T-cell (primary cell): ENCODE results near the gene SHB. TPM values are rescaled to one million over a fixed set of nuclear protein-coding genes. Genes with fewer than 3 reads are reported as not detected.

Source experiments
- ATAC-seq, 4 experiments: fragments of 200-7000 bp in 3 of 4; fragments of 150-1000 bp in 1 of 4; cut with Tn5 transposase; replicated peaks in 1 of 4; 1 replicate in 3 of 4; 2 replicates in 1 of 4; pipeline ENCODE4 v1.10.0; 2021; ENCODE audit warnings: moderate library complexity in 3 of 4, mild to moderate bottlenecking in 2 of 4, moderate number of reproducible peaks in 1 of 4
- CTCF ChIA-PET, 2 donors: fragments of 300-600 bp; sonication (Branson Sonifier 250); formaldehyde crosslinking; loops; one replicate each; lab custom pipeline; 2022; ENCODE audit warnings: antibody characterized with exemption in 2 of 2; lab: Charles Lee
- POLR2A ChIA-PET, 2 donors: fragments of 300-600 bp; sonication (Branson Sonifier 250); formaldehyde crosslinking; loops; one replicate each; lab custom pipeline; 2022; ENCODE audit warnings: antibody characterized with exemption in 2 of 2; lab: Charles Lee
- DNase-seq, 35 experiments: peaks; one replicate each; pipeline versions ENCODE4 v3.0.0 to v3.0.0-alpha.2; 2013 to 2023
- H3K27ac ChIP-seq: one replicate; pipeline ENCODE4 v1.5.1; 2013; ENCODE audit warnings: low read length
- H3K27me3 ChIP-seq, 2 experiments: replicated peaks in 1 of 2; 1 replicate in 1 of 2; 2 replicates in 1 of 2; pipeline versions ENCODE4 v1.6.1 to v1.7.0; 2013; ENCODE audit warnings: low read length in 1 of 2, mixed read lengths in 1 of 2; ENCODE audit not compliant: control insufficient read depth in 2 of 2, insufficient read depth in 2 of 2; ENCODE audit errors: extremely low read depth in 1 of 2
- H3K36me3 ChIP-seq, 2 donors: 1 replicate in 1 of 2; 2 replicates in 1 of 2; pipeline versions ENCODE4 v1.6.1 to v1.7.0; 2013; ENCODE audit warnings: low read length in 1 of 2; ENCODE audit not compliant: control insufficient read depth in 2 of 2, insufficient read depth in 1 of 2; ENCODE audit errors: extremely low read depth in 1 of 2
- H3K4me1 ChIP-seq, 2 experiments: 1 replicate in 1 of 2; 2 replicates in 1 of 2; pipeline versions ENCODE4 v1.6.1 to v1.7.0; 2013; ENCODE audit warnings: low read length in 2 of 2, mixed read lengths in 1 of 2; ENCODE audit not compliant: insufficient read depth in 2 of 2, control insufficient read depth in 1 of 2; ENCODE audit errors: extremely low read depth in 1 of 2
- H3K4me3 ChIP-seq, 2 donors: 1 replicate in 1 of 2; 2 replicates in 1 of 2; pipeline versions ENCODE4 v1.5.1 to v1.7.0; 2013; ENCODE audit warnings: mild to moderate bottlenecking in 2 of 2, low read length in 1 of 2, moderate library complexity in 1 of 2; ENCODE audit not compliant: control insufficient read depth in 1 of 2; ENCODE audit errors: extremely low read depth in 1 of 2
- H3K9me3 ChIP-seq: 2 replicates; pipeline ENCODE4 v1.7.0; 2013
- H3K27ac Mint-ChIP-seq, 2 donors: one replicate each; pipeline ENCODE4 v1.8.0; 2020 to 2021; ENCODE audit warnings: mild to moderate bottlenecking in 2 of 2, mixed read lengths in 2 of 2
- H3K27me3 Mint-ChIP-seq, 2 donors: one replicate each; pipeline ENCODE4 v1.8.0; 2021 to 2022; ENCODE audit warnings: mixed read lengths in 2 of 2
- H3K36me3 Mint-ChIP-seq: one replicate; pipeline ENCODE4 v1.8.0; 2021; ENCODE audit warnings: mixed read lengths
- H3K4me1 Mint-ChIP-seq, 3 donors: one replicate each; pipeline ENCODE4 v1.8.0; 2020 to 2022; ENCODE audit warnings: mixed read lengths in 3 of 3, mild to moderate bottlenecking in 1 of 3
- H3K4me3 Mint-ChIP-seq, 3 donors: one replicate each; pipeline ENCODE4 v1.8.0; 2020 to 2022; ENCODE audit warnings: mild to moderate bottlenecking in 3 of 3, mixed read lengths in 3 of 3, moderate library complexity in 3 of 3
- H3K9me3 Mint-ChIP-seq, 3 donors: one replicate each; pipeline ENCODE4 v1.8.0; 2020 to 2022; ENCODE audit warnings: mixed read lengths in 3 of 3
- WGBS: methylation state at CpG from one replicate; pipeline ENCODE4 v1.1.5; 2013; ENCODE audit warnings: missing lambda C conversion rate; ENCODE audit not compliant: insufficient coverage; 5-methylcytosine and 5-hydroxymethylcytosine counted together
- total RNA-seq, 35 experiments: library from RNA in 6 of 35; stranded (reverse) in 6 of 35; fragments of 120-200 nt in 1 of 35; gene quantifications; one replicate each; pipeline versions ENCODE4 v1.2.1 to v1.2.4 and lab custom pipeline; 2013 to 2026

The SHB gene
- total RNA-seq, 5 donors from 2014 or later (not counting 1 experiment from before 2014, with no cell fraction given) = 1.2 to 1.5 (median 1.3) TPM

DNA sequence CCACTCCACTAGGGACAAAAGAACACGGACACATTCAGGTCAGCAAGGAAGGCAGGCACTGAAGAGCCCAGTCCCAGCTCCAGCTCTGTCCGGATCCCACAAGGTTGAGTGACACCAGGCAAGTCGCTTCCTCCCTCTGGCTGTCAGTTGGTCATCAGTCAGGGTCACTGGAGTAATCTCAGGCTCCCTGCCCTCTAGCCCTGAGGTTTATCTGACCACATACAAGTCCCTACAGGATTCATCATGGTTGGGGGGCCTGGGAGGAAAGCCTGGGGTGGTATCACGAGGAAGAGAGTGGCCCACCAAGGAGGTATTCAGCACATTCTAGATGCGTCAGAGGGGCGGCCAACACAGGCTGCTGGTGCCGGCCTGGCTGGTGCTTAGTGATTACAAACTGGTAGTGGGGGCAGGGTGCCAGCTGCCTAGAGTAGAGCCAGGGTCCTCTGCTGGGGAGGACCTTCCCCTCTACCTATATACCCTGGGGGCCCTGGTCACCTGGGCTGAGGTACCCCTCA, 81.5 kb downstream of the SHB start:
- no peaks in the 10 kb centered on the region for H3K9me3 Mint-ChIP-seq
- no peak overlapping the region for H3K27ac Mint-ChIP-seq
- ChIA-PET CTCF (no interaction called here), POLR2A (no interaction called here)
- no peaks in the 10 kb centered on the region for H3K36me3 Mint-ChIP-seq
- peaks cover 0 to 5% of the 10 kb centered on the region in 2 experiments for H3K27me3 ChIP-seq
- H3K4me3 Mint-ChIP-seq = no peak overlapping the region
- H3K27me3 Mint-ChIP-seq = no peaks in the 10 kb centered on the region
- H3K27ac ChIP-seq = no peak overlapping the region
- ATAC-seq = no peak
- no peaks in the 10 kb centered on the region for H3K36me3 ChIP-seq
- no peaks in the 10 kb centered on the region for H3K4me1 ChIP-seq
- no peak overlapping the region for H3K4me3 ChIP-seq
- H3K4me1 Mint-ChIP-seq = peaks cover 0 to 6% (median 3%) of the 10 kb centered on the region in 3 donors
- no peak for DNase-seq
- 79% methylated on average over 5 of the region's 7 CpGs for WGBS
- no peaks in the 10 kb centered on the region for H3K9me3 ChIP-seq

DNA sequence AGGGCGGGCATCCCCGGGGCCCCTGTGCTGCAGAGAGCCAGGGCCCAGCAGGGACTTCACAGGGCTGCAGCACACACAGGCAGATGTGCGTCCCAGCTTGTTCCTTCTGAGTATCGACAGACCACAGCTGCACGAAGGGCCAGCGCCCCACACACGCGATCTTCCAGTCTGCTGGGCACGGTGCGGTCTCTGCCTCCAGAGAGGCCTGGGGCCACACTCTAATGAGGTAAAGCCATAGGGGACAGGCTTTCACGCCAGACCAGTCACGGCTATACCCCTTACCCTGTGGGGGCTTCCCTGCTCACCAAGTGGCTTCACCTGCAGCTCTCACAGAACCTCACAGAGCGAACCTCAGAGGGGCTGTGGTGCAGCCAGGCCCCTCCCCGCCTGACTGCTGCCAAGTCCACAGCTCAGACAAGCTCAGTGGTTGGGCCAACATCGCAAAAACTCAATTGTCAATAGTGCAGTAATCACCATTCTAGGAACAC, 82.2 kb downstream of the SHB start:
- ChIA-PET POLR2A (no interaction called here), CTCF (interaction anchor here in 1 of 2 donors (0.9 kb wide), 1 partner anchor 141 kb away, joined by 3 read pairs; no protein-coding TSS in a partner anchor)
- Histone ChIP-seq H3K9me3 (no peaks in the 10 kb centered on the region), H3K36me3 (no peaks in the 10 kb centered on the region), H3K4me3 (no peak overlapping the region), H3K27me3 (peaks cover 0 to 5% of the 10 kb centered on the region in 2 experiments), H3K27ac (no peak overlapping the region), H3K4me1 (no peaks in the 10 kb centered on the region)
- no peaks in the 10 kb centered on the region for H3K9me3 Mint-ChIP-seq
- no peaks in the 10 kb centered on the region for H3K27me3 Mint-ChIP-seq
- WGBS = 83% methylated on average over 14 of the region's 15 CpGs
- no peaks in the 10 kb centered on the region for H3K36me3 Mint-ChIP-seq
- no peak overlapping the region for H3K27ac Mint-ChIP-seq
- ATAC-seq (no peak), DNase-seq (no peak)
- H3K4me1 Mint-ChIP-seq = peaks cover 0 to 6% (median 3%) of the 10 kb centered on the region in 3 donors
- H3K4me3 Mint-ChIP-seq = no peak overlapping the region

DNA sequence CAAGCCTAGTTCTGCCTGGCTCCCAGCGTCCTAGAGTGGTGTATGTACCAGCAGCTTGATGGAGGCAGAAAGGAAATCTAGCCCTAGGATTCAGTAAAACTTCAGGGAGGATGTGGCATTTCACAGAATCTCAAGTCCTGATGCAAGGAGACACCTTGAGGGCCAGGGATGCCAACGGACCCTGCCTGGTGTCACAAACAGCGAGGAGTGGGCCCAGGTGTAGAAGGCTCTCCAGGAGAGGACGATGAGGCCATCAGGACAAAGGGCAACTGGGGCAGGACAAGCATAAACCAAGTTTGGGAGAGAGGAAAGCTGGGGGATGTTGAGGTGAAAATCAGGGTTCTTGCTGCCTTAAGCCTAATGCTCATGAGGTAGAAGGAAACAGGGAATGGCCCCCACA, 83.0 kb downstream of the SHB start:
- no peaks in the 10 kb centered on the region for H3K4me1 ChIP-seq
- H3K9me3 ChIP-seq = no peaks in the 10 kb centered on the region
- ChIA-PET CTCF (interaction anchor here in 1 of 2 donors (0.9 kb wide), 1 partner anchor 142 kb away, joined by 3 read pairs; no protein-coding TSS in a partner anchor), POLR2A (no interaction called here)
- Mint-ChIP-seq H3K36me3 (no peaks in the 10 kb centered on the region), H3K9me3 (no peaks in the 10 kb centered on the region), H3K27me3 (no peaks in the 10 kb centered on the region), H3K4me1 (peaks cover 0 to 6% (median 3%) of the 10 kb centered on the region in 3 donors), H3K4me3 (no peak overlapping the region), H3K27ac (no peak overlapping the region)
- WGBS = 66% methylated on average over 4 of the region's 4 CpGs
- no peak overlapping the region for H3K4me3 ChIP-seq
- DNase-seq = no peak
- no peak overlapping the region for H3K27ac ChIP-seq
- peaks cover 0 to 5% of the 10 kb centered on the region in 2 experiments for H3K27me3 ChIP-seq
- ATAC-seq = no peak
- no peaks in the 10 kb centered on the region for H3K36me3 ChIP-seq

DNA sequence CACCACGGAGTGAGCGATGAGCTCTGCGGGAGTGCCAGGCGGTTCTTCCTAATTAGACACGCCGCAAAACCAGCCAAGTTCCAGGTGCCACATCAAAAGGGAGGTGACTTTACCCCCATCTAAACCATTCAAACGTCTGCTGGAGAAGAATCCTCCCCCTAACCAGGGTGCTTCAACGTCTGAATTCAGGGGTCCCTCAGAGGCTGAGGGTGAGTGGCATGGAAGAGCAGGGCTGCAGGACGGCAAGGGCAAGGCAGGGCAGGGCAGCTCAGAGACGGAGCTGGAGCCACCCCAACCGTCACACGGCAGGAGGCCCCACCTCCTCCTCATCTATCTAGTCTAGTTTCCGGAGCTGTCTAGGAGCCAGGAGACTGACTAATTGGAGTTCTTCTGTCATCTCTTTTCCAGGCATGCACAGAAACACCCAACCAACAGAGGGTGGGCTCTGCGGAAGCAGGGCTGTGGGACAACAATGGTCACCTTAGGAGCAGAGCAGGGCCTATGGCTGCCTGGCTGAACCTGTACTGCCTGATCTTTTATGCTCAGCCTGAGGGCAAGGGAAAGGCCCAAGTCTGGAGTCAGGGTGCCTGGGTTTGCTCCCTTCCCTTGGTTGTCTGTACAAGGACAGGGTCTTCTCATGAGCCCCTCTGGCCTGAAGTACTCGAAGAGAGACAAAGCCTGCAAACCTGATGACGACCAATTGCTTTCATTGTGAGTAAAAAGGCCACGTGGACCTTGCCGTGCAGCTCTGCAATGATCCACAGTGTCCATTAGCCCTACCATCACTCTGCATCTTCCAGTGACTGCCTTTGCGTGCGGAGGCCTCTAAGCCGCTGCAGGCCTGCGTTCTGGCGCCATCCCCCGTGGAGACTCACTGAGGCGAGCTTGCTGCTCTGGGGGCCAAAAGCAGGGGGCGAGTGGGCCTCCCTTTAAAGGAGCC, 84.1 kb downstream of the SHB start:
- H3K4me3 ChIP-seq = no peak overlapping the region
- no peak overlapping the region for H3K27ac Mint-ChIP-seq
- peaks cover 0 to 6% (median 3%) of the 10 kb centered on the region in 3 donors for H3K4me1 Mint-ChIP-seq
- H3K36me3 Mint-ChIP-seq = no peaks in the 10 kb centered on the region
- ChIA-PET POLR2A (no interaction called here), CTCF (no interaction called here)
- H3K9me3 ChIP-seq = no peaks in the 10 kb centered on the region
- peaks cover 0 to 5% of the 10 kb centered on the region in 2 experiments for H3K27me3 ChIP-seq
- H3K4me1 ChIP-seq = no peaks in the 10 kb centered on the region
- H3K36me3 ChIP-seq = no peaks in the 10 kb centered on the region
- no peak overlapping the region for H3K27ac ChIP-seq
- H3K9me3 Mint-ChIP-seq = no peaks in the 10 kb centered on the region
- WGBS = 68% methylated on average over 14 of the region's 26 CpGs
- ATAC-seq = peak in 1 of 4 experiments; percentile 29
- no peak for DNase-seq
- H3K4me3 Mint-ChIP-seq = no peak overlapping the region
- no peaks in the 10 kb centered on the region for H3K27me3 Mint-ChIP-seq

DNA sequence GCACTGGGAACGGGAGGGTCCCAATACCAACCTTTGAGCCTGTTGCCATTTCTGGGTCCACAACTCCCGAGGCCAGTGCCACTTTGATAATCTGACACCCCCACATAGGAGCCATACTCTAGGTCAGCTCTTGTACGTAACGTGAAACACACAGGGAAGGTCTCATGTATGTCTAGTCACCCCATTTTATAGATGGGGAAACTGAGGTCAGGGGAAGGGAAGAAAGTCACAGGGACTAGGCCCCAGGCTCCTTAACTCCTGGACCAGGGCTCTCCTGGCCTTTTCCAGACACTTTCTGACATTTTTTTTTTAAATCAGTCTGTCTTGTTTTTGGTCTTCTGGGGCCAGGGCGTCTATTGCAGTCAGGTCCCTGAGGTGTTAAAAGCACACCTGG, 84.8 kb downstream of the SHB start:
- Histone ChIP-seq H3K27me3 (peaks cover 0 to 5% of the 10 kb centered on the region in 2 experiments), H3K4me1 (no peaks in the 10 kb centered on the region), H3K27ac (no peak overlapping the region), H3K4me3 (no peak overlapping the region), H3K36me3 (no peaks in the 10 kb centered on the region), H3K9me3 (no peaks in the 10 kb centered on the region)
- CTCF ChIA-PET = no interaction called here
- Mint-ChIP-seq H3K4me1 (peaks cover 0 to 6% (median 3%) of the 10 kb centered on the region in 3 donors), H3K9me3 (no peaks in the 10 kb centered on the region), H3K27me3 (no peaks in the 10 kb centered on the region), H3K27ac (no peak overlapping the region), H3K36me3 (no peaks in the 10 kb centered on the region), H3K4me3 (no peak overlapping the region)
- DNase-seq (no peak), ATAC-seq (no peak)
- WGBS = 58% methylated on average over 2 of the region's 5 CpGs
- POLR2A ChIA-PET = no interaction called here

DNA sequence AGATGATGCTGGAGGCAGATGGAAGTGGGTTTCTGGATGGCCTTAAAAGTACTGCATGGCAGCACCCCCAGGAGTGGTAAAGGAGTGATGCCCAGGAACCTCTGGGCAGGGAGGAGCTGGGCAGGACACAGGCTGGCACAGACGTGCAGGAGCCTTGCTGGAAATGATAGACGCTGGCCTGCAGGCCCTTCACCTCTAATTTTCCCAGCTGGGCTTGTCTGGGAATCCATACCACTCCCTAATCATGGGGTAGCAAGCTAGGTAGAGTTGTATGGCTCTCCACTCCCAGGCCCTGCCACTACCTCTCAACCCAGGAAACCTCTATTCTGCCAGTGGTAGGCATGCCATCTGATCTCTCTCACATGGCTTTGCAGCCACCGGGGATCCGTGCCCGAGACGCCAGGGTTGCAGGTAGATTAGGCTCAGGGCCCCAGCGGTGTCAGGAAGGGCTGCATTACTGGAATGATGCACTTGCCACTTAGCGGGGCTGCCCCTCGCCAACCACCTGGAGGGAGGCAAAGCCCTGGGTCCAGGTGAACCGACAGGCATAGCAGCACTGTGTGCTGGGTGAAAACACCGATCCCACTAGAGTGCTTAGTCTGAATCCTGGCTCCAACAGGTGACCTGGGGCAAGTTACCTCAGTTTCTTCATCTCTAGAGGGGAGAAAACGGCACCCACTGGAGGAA, 85.5 kb downstream of the SHB start:
- no peaks in the 10 kb centered on the region for H3K9me3 ChIP-seq
- Mint-ChIP-seq H3K4me3 (no peak overlapping the region), H3K9me3 (no peaks in the 10 kb centered on the region), H3K27me3 (no peaks in the 10 kb centered on the region), H3K4me1 (peaks cover 0 to 6% (median 3%) of the 10 kb centered on the region in 3 donors), H3K27ac (no peak overlapping the region), H3K36me3 (no peaks in the 10 kb centered on the region)
- POLR2A ChIA-PET = no interaction called here
- ATAC-seq (no peak), DNase-seq (no peak)
- H3K27ac ChIP-seq = no peak overlapping the region
- 81% methylated on average over 10 of the region's 12 CpGs for WGBS
- H3K36me3 ChIP-seq = no peaks in the 10 kb centered on the region
- CTCF ChIA-PET = no interaction called here
- H3K27me3 ChIP-seq = peaks cover 0 to 5% of the 10 kb centered on the region in 2 experiments
- no peaks in the 10 kb centered on the region for H3K4me1 ChIP-seq
- no peak overlapping the region for H3K4me3 ChIP-seq
